Esophagus muscularis mucosa (tissue), 4 donors: ENCODE data around the gene PRMT3. TPM values are rescaled to one million over a fixed set of nuclear protein-coding genes. Genes with fewer than 3 reads are reported as not detected.

Experiments used
- DNase-seq: peaks from one replicate; pipeline ENCODE4 v3.0.0-alpha.2; 2017; ENCODE audit errors: extremely low spot score
- H3K27ac ChIP-seq, 4 donors: fragments of 200-600 bp; sonication (generic); replicated peaks in 1 of 4; 1 replicate in 3 of 4; 2 replicates in 1 of 4; pipeline ENCODE4 v1.5.1; 2016 to 2019; ENCODE audit warnings: mild to moderate bottlenecking in 1 of 4
- H3K27me3 ChIP-seq, 4 donors: fragments of 200-600 bp; sonication (generic); one replicate each; pipeline versions ENCODE4 v1.5.1 to v1.6.0; 2016 to 2019
- H3K36me3 ChIP-seq, 4 donors: fragments of 200-600 bp; sonication (generic); one replicate each; pipeline ENCODE4 v1.5.1; 2016 to 2019
- H3K4me1 ChIP-seq, 4 donors: fragments of 200-600 bp; sonication (generic); one replicate each; pipeline ENCODE4 v1.5.1; 2016 to 2019
- H3K4me3 ChIP-seq, 4 donors: fragments of 200-600 bp; sonication (generic); 1 replicate in 2 of 4; 2 replicates in 2 of 4; pipeline ENCODE4 v1.5.1; 2016 to 2019; ENCODE audit warnings: mild to moderate bottlenecking in 4 of 4, moderate library complexity in 1 of 4
- H3K9me3 ChIP-seq, 4 donors: fragments of 200-600 bp; sonication (generic); 1 replicate in 3 of 4; 2 replicates in 1 of 4; pipeline ENCODE4 v1.5.1; 2016 to 2019
- EP300 ChIP-seq: sonication (generic); formaldehyde crosslinking; IDR thresholded peaks from one replicate; pipeline ENCODE4 v1.6.1; 2017; ENCODE audit warnings: antibody characterized with exemption
- POLR2A ChIP-seq: fragments of 450-650 bp; IDR thresholded peaks from one replicate; pipeline ENCODE4 v1.6.1; 2017; ENCODE audit warnings: antibody characterized with exemption, moderate library complexity, mild to moderate bottlenecking, low read depth
- POLR2AphosphoS5 ChIP-seq, 2 donors: sonication (generic); formaldehyde crosslinking; IDR thresholded peaks; one replicate each; pipeline ENCODE4 v1.6.1; 2017; ENCODE audit warnings: antibody characterized with exemption in 2 of 2
- WGBS: methylation state at CpG from one replicate; pipeline ENCODE4 v1.1.5; 2018; 5-methylcytosine and 5-hydroxymethylcytosine counted together
- intact Hi-C: fragments of 100-400 bp; cut with DNase I; formaldehyde crosslinking; loops from one replicate; pipeline ENCODE4 v1.15.1; 2023
- total RNA-seq, 4 donors: library from RNA; depleted of rRNA; stranded (reverse); fragments of >200 nt; gene quantifications; one replicate each; pipeline versions ENCODE4 v1.1.0 to v1.2.1, GENCODE V29; 2016
- TF ChIP-seq, protein P1 (sequence below), 3 experiments: fragments of 200-600 bp in 2 of 3; fragments of 450-650 bp in 1 of 3; sonication (generic) in 2 of 3; IDR thresholded peaks; one replicate each; pipeline ENCODE4 v1.5.1; 2017 to 2019; ENCODE audit warnings: antibody characterized with exemption in 3 of 3, mild to moderate bottlenecking in 2 of 3, moderate library complexity in 1 of 3

Gene PRMT3
- total RNA-seq, 4 donors from 2014 or later, result 11.3 to 19.9 (median 16.1) TPM

DNA sequence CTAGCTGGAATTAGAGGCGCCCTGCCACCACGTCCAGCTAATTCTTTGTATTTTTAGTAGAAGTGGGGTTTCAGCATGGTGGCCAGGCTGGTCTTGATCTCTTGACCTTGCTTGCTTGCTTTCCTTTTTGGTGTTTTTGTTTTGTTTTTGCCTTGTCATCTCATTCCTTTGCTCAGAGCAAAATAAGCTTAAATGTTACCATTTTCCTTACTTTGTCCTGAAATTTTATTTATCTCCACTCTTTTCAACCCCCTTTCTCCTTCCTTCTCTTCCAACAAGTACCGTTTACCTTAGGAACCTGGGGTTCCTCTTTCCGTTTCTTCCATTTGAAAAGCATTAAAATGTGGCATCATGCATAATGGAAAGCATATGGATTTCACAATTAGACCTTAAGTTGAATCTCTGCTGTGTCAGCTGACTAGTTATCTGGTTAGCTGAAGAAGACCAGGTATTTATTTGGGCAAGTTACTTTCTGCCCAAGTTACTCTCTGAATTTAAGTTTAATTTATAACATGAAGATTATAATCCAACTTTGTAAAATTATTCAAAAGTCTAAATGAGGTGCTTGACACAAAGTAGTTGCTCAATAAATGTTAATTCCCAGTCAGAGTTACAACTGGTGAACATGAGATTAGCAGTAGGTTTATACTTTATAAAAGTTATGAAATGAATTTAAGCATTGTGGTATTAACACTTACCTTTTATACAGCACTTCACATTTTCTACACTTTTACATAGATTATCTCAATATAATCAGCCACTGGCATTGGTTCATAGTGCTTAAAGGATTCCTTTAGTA lies 69.7 kb downstream of the PRMT3 start:
- 94% methylated on average over 4 of the region's 4 CpGs for WGBS
- peaks cover 0 to 18% (median 0%) of the 10 kb centered on the region in 4 donors for H3K36me3 ChIP-seq
- H3K4me1 ChIP-seq, result no peaks in the 10 kb centered on the region
- H3K9me3 ChIP-seq, result no peaks in the 10 kb centered on the region
- no peak overlapping the region for H3K4me3 ChIP-seq
- intact Hi-C loops, result no loop called here
- DNase-seq, result no peak
- no peaks in the 10 kb centered on the region for H3K27me3 ChIP-seq
- TF ChIP-seq POLR2AphosphoS5 (IDR thresholded peaks at IDR 0.05) (no peak), EP300 (no peak), POLR2A (no peak)
- TF ChIP-seq, protein P1, sequence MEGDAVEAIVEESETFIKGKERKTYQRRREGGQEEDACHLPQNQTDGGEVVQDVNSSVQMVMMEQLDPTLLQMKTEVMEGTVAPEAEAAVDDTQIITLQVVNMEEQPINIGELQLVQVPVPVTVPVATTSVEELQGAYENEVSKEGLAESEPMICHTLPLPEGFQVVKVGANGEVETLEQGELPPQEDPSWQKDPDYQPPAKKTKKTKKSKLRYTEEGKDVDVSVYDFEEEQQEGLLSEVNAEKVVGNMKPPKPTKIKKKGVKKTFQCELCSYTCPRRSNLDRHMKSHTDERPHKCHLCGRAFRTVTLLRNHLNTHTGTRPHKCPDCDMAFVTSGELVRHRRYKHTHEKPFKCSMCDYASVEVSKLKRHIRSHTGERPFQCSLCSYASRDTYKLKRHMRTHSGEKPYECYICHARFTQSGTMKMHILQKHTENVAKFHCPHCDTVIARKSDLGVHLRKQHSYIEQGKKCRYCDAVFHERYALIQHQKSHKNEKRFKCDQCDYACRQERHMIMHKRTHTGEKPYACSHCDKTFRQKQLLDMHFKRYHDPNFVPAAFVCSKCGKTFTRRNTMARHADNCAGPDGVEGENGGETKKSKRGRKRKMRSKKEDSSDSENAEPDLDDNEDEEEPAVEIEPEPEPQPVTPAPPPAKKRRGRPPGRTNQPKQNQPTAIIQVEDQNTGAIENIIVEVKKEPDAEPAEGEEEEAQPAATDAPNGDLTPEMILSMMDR (IDR thresholded peaks at IDR 0.05), result no peak
- no peak overlapping the region for H3K27ac ChIP-seq

DNA sequence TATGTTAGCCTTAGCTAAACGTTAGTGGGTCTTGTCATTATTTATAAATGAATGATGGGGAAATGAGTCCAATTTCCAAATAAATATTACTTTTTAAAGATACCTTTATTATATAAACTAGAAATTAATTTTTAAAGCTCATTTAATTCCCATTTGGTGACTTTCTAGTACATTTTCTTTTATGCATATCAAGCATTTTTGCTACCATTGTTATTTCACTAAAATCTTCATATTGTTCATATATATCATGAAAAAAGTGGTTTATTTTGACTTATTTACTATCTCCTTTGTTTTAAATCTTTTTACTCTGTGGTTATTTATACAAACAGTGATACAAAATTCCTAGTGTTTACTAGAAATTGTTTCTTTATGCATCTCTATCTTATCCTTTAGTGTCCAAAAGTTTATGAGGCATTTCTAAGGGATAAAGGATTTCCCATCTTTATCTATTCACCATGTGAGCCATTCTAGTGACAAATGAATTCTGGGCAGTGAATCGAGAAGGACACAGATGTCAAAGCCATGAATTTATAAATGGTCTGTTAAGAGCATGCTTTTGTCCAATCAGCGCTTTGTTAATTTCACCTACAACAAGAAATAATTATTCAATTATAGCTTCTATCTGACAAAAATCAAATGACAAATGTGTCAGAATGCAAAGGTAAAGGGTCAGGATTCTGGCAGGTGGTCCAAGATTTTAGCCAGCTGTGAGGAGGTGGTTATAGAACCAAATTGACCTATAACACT lies 70.6 kb downstream of the PRMT3 start:
- Histone ChIP-seq H3K4me1 (no peaks in the 10 kb centered on the region), H3K36me3 (peaks cover 0 to 18% (median 2%) of the 10 kb centered on the region in 4 donors), H3K27me3 (no peaks in the 10 kb centered on the region), H3K27ac (no peak overlapping the region), H3K4me3 (no peak overlapping the region), H3K9me3 (no peaks in the 10 kb centered on the region)
- 81% methylated on average over 3 of the region's 3 CpGs for WGBS
- intact Hi-C loops, result no loop called here
- no peak for TF ChIP-seq POLR2AphosphoS5 (IDR thresholded peaks at IDR 0.05)
- TF ChIP-seq, protein P1 (IDR thresholded peaks at IDR 0.05), result no peak
- no peak for TF ChIP-seq POLR2A
- no peak for TF ChIP-seq EP300
- DNase-seq, result no peak

GRCh38 chr11:20458905-20459632 lies 71.6 kb downstream of the PRMT3 start:
- 88% methylated on average over 1 of the region's 1 CpG for WGBS
- no peaks in the 10 kb centered on the region for H3K27me3 ChIP-seq
- no peaks in the 10 kb centered on the region for H3K4me1 ChIP-seq
- no peak overlapping the region for H3K4me3 ChIP-seq
- no peak for DNase-seq
- peaks cover 0 to 20% (median 2%) of the 10 kb centered on the region in 4 donors for H3K36me3 ChIP-seq
- TF ChIP-seq POLR2AphosphoS5 (IDR thresholded peaks at IDR 0.05), result no peak
- TF ChIP-seq, protein P1 (IDR thresholded peaks at IDR 0.05), result no peak
- no peak for TF ChIP-seq POLR2A
- TF ChIP-seq EP300, result no peak
- H3K9me3 ChIP-seq, result no peaks in the 10 kb centered on the region
- intact Hi-C loops, result no loop called here
- H3K27ac ChIP-seq, result no peak overlapping the region

DNA sequence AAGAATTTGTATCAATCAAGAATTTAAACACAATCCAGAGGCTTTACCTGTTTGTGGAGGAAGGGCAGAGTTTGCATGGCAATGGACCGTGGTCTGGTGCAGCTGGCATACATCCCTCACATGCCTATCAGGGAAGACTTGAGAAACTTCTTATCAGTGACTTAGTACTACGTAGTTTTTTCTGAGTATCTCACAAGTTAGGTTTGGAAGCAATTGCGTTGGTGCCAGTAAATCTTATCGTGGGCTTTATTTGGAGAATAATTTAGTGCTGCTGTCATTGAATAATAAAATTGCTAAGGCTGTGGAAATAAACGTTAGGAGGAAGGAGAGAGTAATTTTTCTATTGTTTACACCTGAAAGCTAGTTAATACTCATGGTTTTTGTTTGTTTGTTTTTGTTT lies 72.3 kb downstream of the PRMT3 start:
- Histone ChIP-seq H3K27me3 (no peaks in the 10 kb centered on the region), H3K36me3 (peaks cover 0 to 24% (median 2%) of the 10 kb centered on the region in 4 donors), H3K9me3 (no peaks in the 10 kb centered on the region), H3K27ac (no peak overlapping the region), H3K4me1 (no peaks in the 10 kb centered on the region), H3K4me3 (no peak overlapping the region)
- intact Hi-C loops, result no loop called here
- 85% methylated on average over 5 of the region's 5 CpGs for WGBS
- DNase-seq, result no peak
- TF ChIP-seq, protein P1 (IDR thresholded peaks at IDR 0.05), result no peak
- TF ChIP-seq POLR2AphosphoS5 (IDR thresholded peaks at IDR 0.05) (no peak), POLR2A (no peak), EP300 (no peak)
